Stimulated activated effector memory CD8-positive, alpha-beta T cell treated with anti-CD3 and anti-CD28 coated beads, Interleukin-12 subunit alpha, Interleukin-12 subunit beta, amount 100 ng/mL, for 72 hours (primary cell): ENCODE results near the gene SPTBN4.
"Not testable (repeated sequence)": the region's sequence is repeated elsewhere in the genome, so short reads cannot be mapped to it uniquely, and the experiment has no call there.

Experiments used
- ATAC-seq: fragments of 150-1000 bp; cut with Tn5 transposase; 2 replicates; pipeline ENCODE4 v1.10.0; 2021
- DNase-seq, 2 donors: peaks; one replicate each; pipeline ENCODE4 v3.0.0; 2021 to 2022; ENCODE audit warnings: low spot score in 2 of 2
- H3K27ac Mint-ChIP-seq: one replicate; pipeline ENCODE4 v1.8.0; 2022; ENCODE audit warnings: mild to moderate bottlenecking, mixed read lengths
- H3K36me3 Mint-ChIP-seq: one replicate; pipeline ENCODE4 v1.8.0; 2022; ENCODE audit warnings: mild to moderate bottlenecking, mixed read lengths
- H3K4me1 Mint-ChIP-seq: one replicate; pipeline ENCODE4 v1.8.0; 2022; ENCODE audit warnings: mixed read lengths
- H3K4me3 Mint-ChIP-seq: one replicate; pipeline ENCODE4 v1.8.0; 2022; ENCODE audit warnings: mild to moderate bottlenecking, mixed read lengths
- H3K9me3 Mint-ChIP-seq: one replicate; pipeline ENCODE4 v1.8.0; 2022; ENCODE audit warnings: mixed read lengths

The SPTBN4 gene

GRCh38 chr19:40546153-40546841 is 79.5 kb downstream of the SPTBN4 start:
- not testable (repeated sequence) for H3K4me3 Mint-ChIP-seq, DNase-seq, H3K36me3 Mint-ChIP-seq, ATAC-seq, H3K9me3 Mint-ChIP-seq, H3K27ac Mint-ChIP-seq
- H3K4me1 Mint-ChIP-seq, result peaks cover 14% of the 10 kb centered on the region

- DNase-seq, H3K27ac Mint-ChIP-seq, H3K9me3 Mint-ChIP-seq, H3K36me3 Mint-ChIP-seq, ATAC-seq, H3K4me3 Mint-ChIP-seq: not testable (repeated sequence)
- peaks cover 14% of the 10 kb centered on the region for H3K4me1 Mint-ChIP-seq
Observed at GRCh38 chr19:40547190-40547589, 80.4 kb downstream of the SPTBN4 start.

GRCh38 chr19:40547836-40548235 is 81.0 kb downstream of the SPTBN4 start:
- DNase-seq (no peak), ATAC-seq (no peak)
- Mint-ChIP-seq H3K9me3 (no peaks in the 10 kb centered on the region), H3K4me1 (peaks cover 14% of the 10 kb centered on the region), H3K4me3 (no peak overlapping the region), H3K27ac (no peak overlapping the region), H3K36me3 (no peaks in the 10 kb centered on the region)

- H3K4me1 Mint-ChIP-seq, result peaks cover 20% of the 10 kb centered on the region
- H3K9me3 Mint-ChIP-seq, result no peaks in the 10 kb centered on the region
- H3K27ac Mint-ChIP-seq, result no peak overlapping the region
- no peaks in the 10 kb centered on the region for H3K36me3 Mint-ChIP-seq
- DNase-seq (peak; percentile 63 to 80), ATAC-seq (peak; percentile 93)
- peak overlapping the region; percentile 32 for H3K4me3 Mint-ChIP-seq
Observed at GRCh38 chr19:40549007-40549708, 82.4 kb downstream of the SPTBN4 start.

GRCh38 chr19:40550951-40551350 is 84.2 kb downstream of the SPTBN4 start:
- Mint-ChIP-seq H3K9me3 (no peaks in the 10 kb centered on the region), H3K4me3 (no peak overlapping the region)
- DNase-seq, result no peak

GRCh38 chr19:40552848-40553247 is 86.0 kb downstream of the SPTBN4 start:
- DNase-seq (no peak), ATAC-seq (no peak)
- H3K9me3 Mint-ChIP-seq, result no peaks in the 10 kb centered on the region
- peaks cover 25% of the 10 kb centered on the region for H3K4me1 Mint-ChIP-seq
- H3K27ac Mint-ChIP-seq, result no peak overlapping the region
- H3K36me3 Mint-ChIP-seq, result no peaks in the 10 kb centered on the region
- H3K4me3 Mint-ChIP-seq, result no peak overlapping the region

More at GRCh38 chr19:40550951-40551350, 84.2 kb downstream of the SPTBN4 start:
- H3K36me3 Mint-ChIP-seq, result no peaks in the 10 kb centered on the region
- no peak for ATAC-seq
- peaks cover 25% of the 10 kb centered on the region for H3K4me1 Mint-ChIP-seq
- no peak overlapping the region for H3K27ac Mint-ChIP-seq

GRCh38 chr19:40553885-40554857 is 87.4 kb downstream of the SPTBN4 start:
- ATAC-seq (no peak), DNase-seq (no peak)
- H3K27ac Mint-ChIP-seq, result no peak overlapping the region
- H3K9me3 Mint-ChIP-seq, result no peaks in the 10 kb centered on the region
- no peak overlapping the region for H3K4me3 Mint-ChIP-seq
- H3K4me1 Mint-ChIP-seq, result peaks cover 19% of the 10 kb centered on the region
- no peaks in the 10 kb centered on the region for H3K36me3 Mint-ChIP-seq

GRCh38 chr19:40555978-40556689 is 89.3 kb downstream of the SPTBN4 start:
- Mint-ChIP-seq H3K27ac (no peak overlapping the region), H3K9me3 (no peaks in the 10 kb centered on the region), H3K4me1 (peaks cover 12% of the 10 kb centered on the region), H3K4me3 (no peak overlapping the region), H3K36me3 (no peaks in the 10 kb centered on the region)
- ATAC-seq (no peak), DNase-seq (no peak)

- Mint-ChIP-seq H3K36me3 (no peaks in the 10 kb centered on the region), H3K9me3 (no peaks in the 10 kb centered on the region), H3K4me3 (no peak overlapping the region), H3K27ac (no peak overlapping the region), H3K4me1 (peaks cover 16% of the 10 kb centered on the region)
- no peak for DNase-seq
- ATAC-seq, result no peak
Observed at GRCh38 chr19:40556953-40557530, 90.2 kb downstream of the SPTBN4 start.

- Mint-ChIP-seq H3K36me3 (no peaks in the 10 kb centered on the region), H3K4me1 (peaks cover 11% of the 10 kb centered on the region), H3K4me3 (no peak overlapping the region), H3K27ac (no peak overlapping the region), H3K9me3 (no peaks in the 10 kb centered on the region)
- DNase-seq (no peak), ATAC-seq (no peak)
Observed at GRCh38 chr19:40559394-40559793, 92.6 kb downstream of the SPTBN4 start.

GRCh38 chr19:40560092-40560507 is 93.3 kb downstream of the SPTBN4 start:
- H3K4me1 Mint-ChIP-seq, result peaks cover 5% of the 10 kb centered on the region
- no peak overlapping the region for H3K4me3 Mint-ChIP-seq
- no peaks in the 10 kb centered on the region for H3K36me3 Mint-ChIP-seq
- ATAC-seq (no peak), DNase-seq (peak in 1 of 2 donors; percentile 45)
- H3K27ac Mint-ChIP-seq, result no peak overlapping the region
- no peaks in the 10 kb centered on the region for H3K9me3 Mint-ChIP-seq

GRCh38 chr19:40561947-40562346 is 95.1 kb downstream of the SPTBN4 start:
- Mint-ChIP-seq H3K9me3 (no peaks in the 10 kb centered on the region), H3K27ac (no peak overlapping the region), H3K36me3 (no peaks in the 10 kb centered on the region), H3K4me1 (peaks cover 5% of the 10 kb centered on the region), H3K4me3 (no peak overlapping the region)
- DNase-seq (no peak), ATAC-seq (peak; percentile 37)

GRCh38 chr19:40564535-40564934 is 97.7 kb downstream of the SPTBN4 start:
- not testable (repeated sequence) for H3K4me1 Mint-ChIP-seq, ATAC-seq, H3K9me3 Mint-ChIP-seq, H3K36me3 Mint-ChIP-seq, H3K4me3 Mint-ChIP-seq, H3K27ac Mint-ChIP-seq, DNase-seq

- no peak overlapping the region for H3K27ac Mint-ChIP-seq
- H3K9me3 Mint-ChIP-seq, result no peaks in the 10 kb centered on the region
- peaks cover 15% of the 10 kb centered on the region for H3K4me1 Mint-ChIP-seq
- no peak for ATAC-seq
- H3K4me3 Mint-ChIP-seq, result no peak overlapping the region
- H3K36me3 Mint-ChIP-seq, result peaks cover 3% of the 10 kb centered on the region
- DNase-seq, result no peak
Observed at GRCh38 chr19:40565355-40565754, 98.6 kb downstream of the SPTBN4 start.
